ENCODE results near the gene GPR17. TPM values are rescaled to one million over a fixed set of nuclear protein-coding genes. Genes with fewer than 3 reads are reported as not detected.
A peak's percentile ranks its signal among the peaks of the same experiment; 100 is the strongest.

GPR17 gene
- total RNA-seq, 1 donor from 2014 or later, result not detected

DNA sequence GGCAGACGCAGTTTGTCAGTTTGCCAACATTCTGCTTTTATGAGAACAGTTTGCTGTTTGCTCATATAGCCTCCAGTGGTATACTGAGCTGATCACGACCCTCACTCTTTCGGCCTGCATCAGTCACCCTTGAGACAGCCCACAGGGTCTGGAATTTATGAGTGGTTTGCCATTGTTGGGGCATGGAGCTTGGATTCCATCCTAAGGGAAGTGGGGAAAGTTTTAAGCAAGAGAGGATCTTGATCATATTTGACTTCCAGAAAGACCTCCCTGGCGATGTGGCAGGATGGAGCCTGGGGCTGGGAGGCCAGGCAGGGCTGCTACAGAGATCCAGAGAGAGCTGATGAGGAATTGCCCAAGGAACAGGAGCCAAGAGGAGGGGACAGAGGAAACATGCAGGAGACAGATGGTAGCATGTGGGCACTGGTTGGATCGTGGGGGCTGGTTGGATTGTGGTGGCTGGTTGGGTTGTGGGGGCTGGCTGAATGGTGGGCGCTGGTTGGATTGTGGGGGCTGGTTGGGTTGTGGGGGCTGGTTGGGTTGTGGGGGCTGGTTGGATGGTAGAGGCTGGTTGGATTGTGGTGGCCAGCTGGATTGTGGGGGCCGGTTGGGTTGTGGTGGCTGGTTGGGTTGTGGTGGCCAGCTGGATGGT, 27.3 kb upstream of the GPR17 start:
- H3K4me1 Mint-ChIP-seq, result peaks cover 10% of the 10 kb centered on the region
- DNase-seq (ENCODE audit: low spot score in 2 of 2, unreplicated experiment in 2 of 2), result peak in 1 of 2 experiments; percentile 36

DNA sequence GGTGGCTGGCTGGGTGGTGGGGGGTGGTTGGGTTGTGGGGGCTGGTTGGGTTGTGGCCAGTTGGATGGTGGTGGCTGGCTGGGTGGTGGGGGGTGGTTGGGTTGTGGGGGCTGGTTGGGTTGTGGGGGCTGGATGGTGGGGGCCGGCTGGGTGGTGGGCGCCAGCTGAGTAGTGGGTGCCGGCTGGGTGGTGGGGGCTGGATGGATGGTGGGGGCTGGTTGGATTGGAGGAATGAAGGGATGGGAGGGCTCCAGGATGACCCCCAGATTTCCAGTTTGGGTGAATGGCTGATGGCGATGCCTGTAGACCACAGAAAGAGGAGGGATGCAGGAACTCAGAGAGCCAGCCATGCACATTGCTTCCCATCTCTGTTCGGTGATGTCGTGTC, 26.8 kb upstream of the GPR17 start:
- no peaks in the 10 kb centered on the region for H3K36me3 Mint-ChIP-seq
- TF ChIP-seq, protein P1, sequence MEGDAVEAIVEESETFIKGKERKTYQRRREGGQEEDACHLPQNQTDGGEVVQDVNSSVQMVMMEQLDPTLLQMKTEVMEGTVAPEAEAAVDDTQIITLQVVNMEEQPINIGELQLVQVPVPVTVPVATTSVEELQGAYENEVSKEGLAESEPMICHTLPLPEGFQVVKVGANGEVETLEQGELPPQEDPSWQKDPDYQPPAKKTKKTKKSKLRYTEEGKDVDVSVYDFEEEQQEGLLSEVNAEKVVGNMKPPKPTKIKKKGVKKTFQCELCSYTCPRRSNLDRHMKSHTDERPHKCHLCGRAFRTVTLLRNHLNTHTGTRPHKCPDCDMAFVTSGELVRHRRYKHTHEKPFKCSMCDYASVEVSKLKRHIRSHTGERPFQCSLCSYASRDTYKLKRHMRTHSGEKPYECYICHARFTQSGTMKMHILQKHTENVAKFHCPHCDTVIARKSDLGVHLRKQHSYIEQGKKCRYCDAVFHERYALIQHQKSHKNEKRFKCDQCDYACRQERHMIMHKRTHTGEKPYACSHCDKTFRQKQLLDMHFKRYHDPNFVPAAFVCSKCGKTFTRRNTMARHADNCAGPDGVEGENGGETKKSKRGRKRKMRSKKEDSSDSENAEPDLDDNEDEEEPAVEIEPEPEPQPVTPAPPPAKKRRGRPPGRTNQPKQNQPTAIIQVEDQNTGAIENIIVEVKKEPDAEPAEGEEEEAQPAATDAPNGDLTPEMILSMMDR (IDR thresholded peaks at IDR 0.05; ENCODE audit: unreplicated experiment), result no peak

More for the DNA sequence above, 27.3 kb upstream of the GPR17 start:
- Mint-ChIP-seq H3K9me3 (peaks cover 5% of the 10 kb centered on the region), H3K4me3 (no peak overlapping the region), H3K27me3 (ENCODE audit: low read depth) (peaks cover 5% of the 10 kb centered on the region), H3K27ac (peak overlapping the region; percentile 49), H3K36me3 (no peaks in the 10 kb centered on the region)
- TF ChIP-seq, protein P1 (IDR thresholded peaks at IDR 0.05; ENCODE audit: unreplicated experiment), result no peak

DNA sequence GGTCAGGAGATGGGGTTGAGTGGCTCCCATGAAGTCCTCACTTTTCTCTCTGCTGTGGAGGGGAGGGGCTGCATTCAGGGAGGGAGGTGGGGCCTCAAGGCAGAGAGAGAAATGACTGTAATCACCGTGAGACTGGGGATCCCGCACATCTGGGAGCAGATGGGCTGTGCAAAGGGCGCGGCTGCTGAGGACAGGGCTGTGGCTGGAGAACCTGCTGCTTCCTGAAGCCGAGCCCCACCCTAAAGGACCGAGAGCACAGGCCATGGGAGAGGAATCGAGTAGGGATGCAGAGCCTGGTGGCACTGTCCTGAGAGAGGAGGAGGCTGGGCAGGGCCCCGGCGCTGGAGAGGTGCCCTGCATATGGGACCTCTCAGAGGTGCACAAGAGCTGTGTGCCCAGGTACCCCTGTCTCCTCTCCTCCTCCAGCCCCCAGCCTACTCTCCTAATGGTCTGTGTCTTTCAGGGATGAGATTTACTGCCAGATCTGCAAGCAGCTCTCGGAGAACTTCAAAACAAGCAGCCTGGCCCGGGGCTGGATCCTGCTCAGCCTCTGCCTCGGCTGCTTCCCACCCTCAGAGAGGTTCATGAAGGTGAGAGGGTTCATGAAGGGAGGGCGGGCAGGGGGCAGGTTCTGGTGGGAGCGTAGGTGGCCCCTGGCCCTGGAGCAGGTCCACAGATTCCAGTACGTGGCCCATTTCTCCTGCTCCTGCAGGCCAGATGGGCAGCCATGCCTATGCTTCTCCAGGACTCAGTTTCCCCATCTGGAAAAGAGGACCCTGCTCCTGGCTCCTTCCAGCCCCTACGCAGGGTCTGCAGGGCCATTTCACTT, 25.9 kb upstream of the GPR17 start:
- DNase-seq (ENCODE audit: low spot score in 2 of 2, unreplicated experiment in 2 of 2), result peak in 1 of 2 experiments; percentile 19
- Mint-ChIP-seq H3K4me1 (peaks cover 10% of the 10 kb centered on the region), H3K27ac (no peak overlapping the region), H3K4me3 (no peak overlapping the region), H3K27me3 (ENCODE audit: low read depth) (peaks cover 5% of the 10 kb centered on the region), H3K9me3 (no peaks in the 10 kb centered on the region), H3K36me3 (no peaks in the 10 kb centered on the region)
- TF ChIP-seq, protein P1 (IDR thresholded peaks at IDR 0.05; ENCODE audit: unreplicated experiment), result no peak

More for the DNA sequence above, 26.8 kb upstream of the GPR17 start:
- H3K9me3 Mint-ChIP-seq, result no peaks in the 10 kb centered on the region
- H3K27ac Mint-ChIP-seq, result no peak overlapping the region
- H3K27me3 Mint-ChIP-seq (ENCODE audit: low read depth), result peaks cover 5% of the 10 kb centered on the region
- no peak overlapping the region for H3K4me3 Mint-ChIP-seq
- peaks cover 10% of the 10 kb centered on the region for H3K4me1 Mint-ChIP-seq
- DNase-seq (ENCODE audit: low spot score in 2 of 2, unreplicated experiment in 2 of 2), result peak in 1 of 2 experiments; percentile 13

DNA sequence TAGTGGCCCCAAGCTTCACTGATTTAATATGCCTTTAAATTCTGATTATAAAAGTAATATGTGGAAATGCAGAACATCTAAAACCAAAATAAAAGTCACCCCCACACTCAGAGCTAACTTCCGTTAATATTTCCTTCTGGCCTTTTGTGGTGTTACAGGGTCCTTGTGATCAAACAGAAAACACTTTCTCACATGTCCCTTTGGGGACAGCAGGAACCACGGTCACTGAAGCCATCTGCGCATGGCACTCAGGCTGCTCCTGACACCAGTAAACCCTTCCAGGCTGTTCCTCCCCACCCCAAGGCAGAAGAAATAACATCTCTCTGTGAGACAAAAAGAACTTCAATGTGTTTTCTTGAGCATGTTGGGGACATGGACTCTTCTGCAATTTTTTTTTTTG, 25.1 kb upstream of the GPR17 start:
- Mint-ChIP-seq H3K4me1 (peaks cover 10% of the 10 kb centered on the region), H3K9me3 (no peaks in the 10 kb centered on the region), H3K27me3 (ENCODE audit: low read depth) (peaks cover 5% of the 10 kb centered on the region), H3K36me3 (no peaks in the 10 kb centered on the region), H3K4me3 (no peak overlapping the region), H3K27ac (no peak overlapping the region)
- DNase-seq (ENCODE audit: low spot score in 2 of 2, unreplicated experiment in 2 of 2), result no peak
- TF ChIP-seq, protein P1 (IDR thresholded peaks at IDR 0.05; ENCODE audit: unreplicated experiment), result no peak

DNA sequence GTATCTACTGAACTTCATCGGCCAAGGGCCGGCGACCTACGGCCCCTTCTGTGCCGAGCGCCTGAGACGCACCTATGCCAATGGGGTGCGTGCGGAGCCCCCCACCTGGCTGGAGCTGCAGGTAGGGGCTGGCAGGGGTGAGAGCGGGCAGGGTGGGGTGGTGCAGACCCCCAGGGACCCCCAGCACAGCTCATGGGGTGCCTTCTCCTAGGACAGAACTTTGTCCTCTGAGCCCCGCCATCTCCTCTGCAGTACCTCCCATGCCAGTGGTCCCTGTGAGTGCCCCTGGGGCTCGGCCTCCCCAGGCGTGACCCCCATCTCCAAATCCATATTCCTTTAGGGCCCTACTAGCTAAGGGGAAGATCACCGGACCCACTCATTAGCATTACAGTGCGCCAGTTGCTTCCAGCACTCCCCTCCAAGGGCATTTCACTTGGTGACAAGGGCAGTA, 23.9 kb upstream of the GPR17 start:
- Mint-ChIP-seq H3K9me3 (no peaks in the 10 kb centered on the region), H3K36me3 (no peaks in the 10 kb centered on the region), H3K4me1 (peaks cover 10% of the 10 kb centered on the region), H3K27ac (no peak overlapping the region), H3K27me3 (ENCODE audit: low read depth) (peaks cover 9% of the 10 kb centered on the region), H3K4me3 (no peak overlapping the region)
- DNase-seq (ENCODE audit: low spot score in 2 of 2, unreplicated experiment in 2 of 2), result no peak
- TF ChIP-seq, protein P1 (IDR thresholded peaks at IDR 0.05; ENCODE audit: unreplicated experiment), result no peak

Measured in mesothelial cell of epicardium (in vitro differentiated cells).